Pancreas (tissue), 10 donors: ENCODE data around the gene CUTA. TPM values are rescaled to one million over a fixed set of nuclear protein-coding genes. Genes with fewer than 3 reads are reported as not detected.

Source experiments
- ATAC-seq, 4 donors: fragments of 200-7000 bp; cut with Tn5 transposase; one replicate each; pipeline versions ENCODE4 v1.8.0 to v1.9.1; 2020; ENCODE audit warnings: mild to moderate bottlenecking in 4 of 4, moderate library complexity in 4 of 4
- DNase-seq, 6 donors: peaks; one replicate each; pipeline ENCODE4 v3.0.0-alpha.2; 2020
- FAIRE-seq: peaks from 2 replicates; lab custom pipeline; 2012; peaks lifted over from hg19 to GRCh38; lab: Jason Lieb, UNC
- H3K27ac ChIP-seq, 4 donors: fragments of 200-600 bp; sonication (generic); 1 replicate in 3 of 4; 2 replicates in 1 of 4; pipeline versions ENCODE4 v1.5.0 to v1.8.0; 2020
- H3K27me3 ChIP-seq, 4 donors: fragments of 200-600 bp; one replicate each; pipeline ENCODE4 v1.8.0; 2021
- H3K36me3 ChIP-seq, 3 donors: fragments of 200-600 bp; sonication (generic) in 1 of 3; one replicate each; pipeline versions ENCODE4 v1.5.0 to v1.8.0; 2020 to 2021
- H3K4me1 ChIP-seq, 3 donors: fragments of 200-600 bp; one replicate each; pipeline ENCODE4 v1.8.0; 2021
- H3K4me3 ChIP-seq, 4 donors: fragments of 200-600 bp; sonication (generic) in 2 of 4; one replicate each; pipeline versions ENCODE4 v1.5.0 to v1.8.0; 2020 to 2021
- H3K9me3 ChIP-seq, 4 donors: fragments of 200-600 bp; one replicate each; pipeline ENCODE4 v1.8.0; 2021
- WGBS, 2 donors: extraction: QIAGEN DNeasy Blood & Tissue Kit; methylation state at CpG; one replicate each; pipeline ENCODE4 v1.1.7; 2013; 5-methylcytosine and 5-hydroxymethylcytosine counted together
- intact Hi-C, 3 donors: fragments of 100-400 bp; cut with DNase I; formaldehyde crosslinking; loops; one replicate each; pipeline versions ENCODE4 v1.11.1 to v1.14.2; 2022
- polyA plus RNA-seq, 2 donors: library from polyadenylated mRNA; stranded (reverse); fragments of 200-250 nt; gene quantifications; one replicate each; pipeline ENCODE4 v1.2.3, GENCODE V29; 2013
- total RNA-seq, 6 donors: library from RNA; stranded (reverse); fragmentation: NEBNext Ultra II Directional in 4 of 6; extraction: Animal tissue kit (Norgen Biotek cat#: 25700) in 4 of 6; gene quantifications; one replicate each; pipeline versions ENCODE4 v1.2.1 to v1.2.4, GENCODE V29; 2021 to 2023
- TF ChIP-seq, protein P1 (sequence below), 4 donors: fragments of 200-600 bp; sonication (generic) in 3 of 4; IDR thresholded peaks; one replicate each; pipeline versions ENCODE4 v1.5.0 to v1.8.0; 2021; ENCODE audit warnings: antibody characterized with exemption in 4 of 4
- donor health status: healthy with polysubstance abuse.
- donor health status: DM: no; HTN: no; CAD: no; lungs with moderate emphysema.
- donor health status: DM: no; HTN: no; CAD: no.
- donor health status: control.
- donor health status: control.
- donor health status: Bipolar disorder and iron deficiency.
- donor health status: DM: yes; HTN: yes; CAD: no.
- donor health status: DM: no; HTN: no; CAD: no.
- donor health status: DM: no; HTN: no; CAD: no.
- donor health status: DM: yes; HTN: yes; CAD: no.

CUTA gene
- total and polyA plus RNA-seq, 8 donors, result 65.0 to 204 (median 83.7) TPM

DNA sequence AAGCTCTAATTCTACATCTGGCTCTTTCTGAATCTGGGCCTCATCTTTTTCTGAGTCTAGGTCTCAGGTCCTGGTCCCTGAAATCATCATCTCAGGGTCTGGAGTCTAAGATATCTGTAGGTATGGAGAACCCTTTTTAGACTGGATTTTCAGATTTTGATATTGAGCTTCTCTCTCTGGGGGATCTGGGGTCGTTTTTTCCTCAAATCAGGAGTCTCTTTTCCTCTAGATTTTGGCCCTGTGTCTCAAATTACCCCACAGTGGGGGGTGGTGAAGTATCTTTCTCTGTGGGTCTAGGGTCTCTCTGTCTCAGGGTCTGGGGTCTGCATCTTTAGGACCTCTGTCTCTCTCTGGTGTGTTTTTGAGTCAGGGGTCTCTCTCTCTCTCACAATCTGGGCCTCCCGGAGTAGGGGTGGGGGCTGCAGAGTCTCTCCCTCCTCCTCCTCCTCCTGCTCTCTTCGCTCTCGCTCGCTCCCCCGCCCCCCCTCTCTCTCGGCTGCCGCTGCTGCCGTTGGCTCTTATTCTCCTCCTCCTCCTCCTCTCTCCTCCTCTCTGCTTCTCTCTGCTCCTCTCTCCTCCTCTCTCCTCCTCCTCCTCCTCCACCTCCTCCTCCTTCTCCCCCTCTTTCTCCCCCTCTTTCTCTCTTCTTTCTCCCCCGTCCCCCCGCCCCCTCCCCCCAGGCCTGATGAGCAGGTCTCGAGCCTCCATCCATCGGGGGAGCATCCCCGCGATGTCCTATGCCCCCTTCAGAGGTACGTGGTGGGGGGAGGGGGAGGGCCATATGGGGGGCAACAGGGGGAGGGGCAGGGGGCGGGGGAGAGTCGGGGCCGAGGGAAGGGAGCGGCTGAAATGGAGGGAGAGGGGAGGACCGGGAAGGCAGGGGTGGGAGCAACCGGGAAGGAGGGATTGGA, 1.9 kb upstream of the CUTA start, which contains the start of gene SYNGAP1:
SYNGAP1 (plus strand) TSS at position 486 of the 911 bp plus-strand sequence; CDS start at position 686, 200 bp downstream.
- intact Hi-C loops, result no loop called here
- Histone ChIP-seq H3K36me3 (peaks cover 0 to 1% (median 0%) of the 10 kb centered on the region in 3 donors), H3K4me3 (no peak within 1 kb of the TSS), H3K4me1 (peaks cover 0 to 25% (median 0%) of the 10 kb centered on the region in 3 donors), H3K9me3 (no peaks in the 10 kb centered on the region), H3K27ac (peak within 1 kb of the TSS in 2 of 4 donors; percentile 88 to 95), H3K27me3 (no peaks in the 10 kb centered on the region)
- no peak for FAIRE-seq
- WGBS, 2 donors, result 9% methylated on average over 14 to 21 of the region's 22 CpGs
- TF ChIP-seq, protein P1, sequence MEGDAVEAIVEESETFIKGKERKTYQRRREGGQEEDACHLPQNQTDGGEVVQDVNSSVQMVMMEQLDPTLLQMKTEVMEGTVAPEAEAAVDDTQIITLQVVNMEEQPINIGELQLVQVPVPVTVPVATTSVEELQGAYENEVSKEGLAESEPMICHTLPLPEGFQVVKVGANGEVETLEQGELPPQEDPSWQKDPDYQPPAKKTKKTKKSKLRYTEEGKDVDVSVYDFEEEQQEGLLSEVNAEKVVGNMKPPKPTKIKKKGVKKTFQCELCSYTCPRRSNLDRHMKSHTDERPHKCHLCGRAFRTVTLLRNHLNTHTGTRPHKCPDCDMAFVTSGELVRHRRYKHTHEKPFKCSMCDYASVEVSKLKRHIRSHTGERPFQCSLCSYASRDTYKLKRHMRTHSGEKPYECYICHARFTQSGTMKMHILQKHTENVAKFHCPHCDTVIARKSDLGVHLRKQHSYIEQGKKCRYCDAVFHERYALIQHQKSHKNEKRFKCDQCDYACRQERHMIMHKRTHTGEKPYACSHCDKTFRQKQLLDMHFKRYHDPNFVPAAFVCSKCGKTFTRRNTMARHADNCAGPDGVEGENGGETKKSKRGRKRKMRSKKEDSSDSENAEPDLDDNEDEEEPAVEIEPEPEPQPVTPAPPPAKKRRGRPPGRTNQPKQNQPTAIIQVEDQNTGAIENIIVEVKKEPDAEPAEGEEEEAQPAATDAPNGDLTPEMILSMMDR (IDR thresholded peaks at IDR 0.05), result no peak
- DNase-seq, result peak in 1 of 6 donors; percentile 46
- no peak for ATAC-seq

GRCh38 chr6:33418690-33419291, 884 bp upstream of the CUTA start:
- intact Hi-C loops, result no loop called here
- Histone ChIP-seq H3K4me3 (peak overlapping the region in 2 of 4 donors; percentile 44 to 71), H3K36me3 (peaks cover 0 to 7% (median 7%) of the 10 kb centered on the region in 3 donors), H3K4me1 (peaks cover 0 to 21% (median 0%) of the 10 kb centered on the region in 3 donors), H3K9me3 (no peaks in the 10 kb centered on the region), H3K27ac (peak overlapping the region; percentile 76 to 95 (median 87)), H3K27me3 (no peaks in the 10 kb centered on the region)
- TF ChIP-seq, protein P1 (IDR thresholded peaks at IDR 0.05), result no peak
- ATAC-seq (no peak), DNase-seq (no peak), FAIRE-seq (no peak)
- WGBS, 2 donors, result 49 to 52% methylated on average over 8 of the region's 8 CpGs

DNA sequence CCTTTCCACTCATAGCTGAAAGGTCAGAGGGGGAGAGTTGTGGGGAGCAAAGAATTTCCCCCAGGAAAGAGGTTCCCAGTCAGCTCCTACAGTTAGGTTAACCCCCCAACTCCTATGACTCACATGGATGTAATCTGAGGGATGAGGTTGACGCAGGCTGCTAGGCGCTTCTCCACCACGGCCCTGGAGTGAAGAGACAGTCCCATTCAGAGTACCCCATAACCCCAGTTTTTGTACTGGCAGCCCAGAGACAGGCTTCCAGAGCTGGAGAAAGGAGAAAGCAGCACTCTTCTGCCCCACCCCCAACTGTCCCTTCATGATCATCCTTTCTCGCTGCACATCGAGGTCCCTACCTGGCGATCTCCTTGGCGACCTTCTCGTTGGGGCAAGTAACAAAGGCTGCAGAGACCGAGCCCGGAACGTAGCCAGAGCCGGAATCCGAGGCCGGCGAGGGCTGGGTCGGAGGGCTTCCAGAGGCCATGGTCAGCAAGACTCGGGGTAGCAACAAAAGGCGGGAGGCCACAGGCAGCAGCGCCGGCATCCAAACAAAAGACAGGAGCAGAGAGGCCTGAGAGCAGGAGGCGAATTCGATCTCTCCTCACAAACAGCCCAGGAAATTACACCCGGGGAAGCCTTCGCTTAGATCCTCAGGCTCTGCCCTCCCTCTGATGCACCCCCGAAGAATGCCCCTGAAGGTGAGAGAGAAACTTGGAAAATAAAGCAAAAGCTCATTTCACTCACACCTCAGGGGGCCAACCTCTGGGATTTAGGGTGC, 592 bp downstream of the CUTA start:
- peak in 1 of 6 donors; percentile 47 for DNase-seq
- no peak for FAIRE-seq
- no peaks in the 10 kb centered on the region for H3K27me3 ChIP-seq
- intact Hi-C loops, result no loop called here
- peak overlapping the region; percentile 44 to 71 (median 54) for H3K4me3 ChIP-seq
- 1 to 2% methylated on average over 25 of the region's 25 CpGs for WGBS, 2 donors
- TF ChIP-seq, protein P1 (IDR thresholded peaks at IDR 0.05), result no peak
- peak in 1 of 4 donors; percentile 5 for ATAC-seq
- H3K27ac ChIP-seq, result peak overlapping the region; percentile 72 to 95 (median 87)
- H3K36me3 ChIP-seq, result peaks cover 0 to 13% (median 7%) of the 10 kb centered on the region in 3 donors
- no peaks in the 10 kb centered on the region for H3K9me3 ChIP-seq
- H3K4me1 ChIP-seq, result peaks cover 0 to 21% (median 0%) of the 10 kb centered on the region in 3 donors

DNA sequence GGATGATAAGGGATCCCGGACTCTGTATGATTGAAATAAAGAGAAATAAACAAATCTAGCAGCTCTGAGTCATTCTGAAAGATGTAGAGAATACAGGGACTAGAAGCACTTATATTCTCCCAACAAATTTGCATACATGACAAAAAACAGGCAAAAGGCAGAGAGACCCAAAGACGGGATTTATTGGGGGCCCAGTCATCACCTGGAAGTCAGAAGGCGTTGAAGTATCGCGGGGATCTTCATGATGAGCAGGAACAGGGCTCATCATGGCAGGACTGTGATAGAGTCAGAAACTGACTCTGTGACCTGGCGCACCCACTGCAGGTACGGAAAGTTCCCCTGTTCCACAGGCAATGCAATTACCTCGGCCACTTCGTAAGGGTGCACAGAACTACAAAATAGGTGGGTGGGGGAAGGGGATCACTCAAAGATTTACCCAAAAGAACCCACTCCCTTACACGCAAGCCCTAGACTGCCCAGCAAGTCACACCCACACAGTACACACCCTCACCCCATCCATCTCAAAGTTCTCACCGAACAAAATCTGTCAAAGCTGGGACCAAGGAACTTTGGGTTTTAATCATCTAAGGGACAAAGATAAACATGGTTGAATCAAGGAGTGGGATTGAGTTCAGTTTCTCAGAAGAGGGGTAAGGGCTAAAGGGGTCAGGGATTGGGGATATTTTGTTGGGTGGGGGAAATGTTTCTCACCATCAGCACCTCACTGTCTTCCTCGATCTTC, 1.4 kb downstream of the CUTA start:
- 38 to 57% methylated on average over 12 of the region's 12 CpGs for WGBS, 2 donors
- intact Hi-C loops, result no loop called here
- no peak for FAIRE-seq

More for the DNA sequence above, 1.4 kb downstream of the CUTA start:
- Histone ChIP-seq H3K27me3 (no peaks in the 10 kb centered on the region), H3K4me3 (peak overlapping the region; percentile 44 to 71 (median 54)), H3K36me3 (peaks cover 0 to 13% (median 7%) of the 10 kb centered on the region in 3 donors), H3K4me1 (peaks cover 0 to 27% (median 4%) of the 10 kb centered on the region in 3 donors), H3K27ac (peak overlapping the region in 1 of 4 donors; percentile 95), H3K9me3 (no peaks in the 10 kb centered on the region)
- TF ChIP-seq, protein P1 (IDR thresholded peaks at IDR 0.05), result no peak
- ATAC-seq (no peak), DNase-seq (no peak)
